Embryonic facial prominence (tissue), 1 donor: Measurements from ENCODE around the gene EDC3.
"Not testable (repeated sequence)": the region's sequence is repeated elsewhere in the genome, so short reads cannot be mapped to it uniquely, and the experiment has no call there.

Source experiments
- DNase-seq: peaks from one replicate; pipeline ENCODE4 v3.0.0-alpha.2; 2016; ENCODE audit errors: extremely low spot score

The EDC3 gene

GRCh38 chr15:74695597-74696397, at the start of gene EDC3:
TSS of gene EDC3 (minus strand) at chr15:74696024. CDS start at chr15:74675124, 20,900 bp downstream.
- peak; percentile 90 for DNase-seq

GRCh38 chr15:74742422-74742821, 46.6 kb upstream of the EDC3 start:
- no peak for DNase-seq

- not testable (repeated sequence) for DNase-seq
These were observed 42.4 kb upstream of the EDC3 start for GRCh38 chr15:74738239-74738638.

GRCh38 chr15:74735305-74735704, 39.5 kb upstream of the EDC3 start:
- DNase-seq = no peak

- DNase-seq = no peak
These were observed 37.4 kb upstream of the EDC3 start for GRCh38 chr15:74733269-74733668.

GRCh38 chr15:74732846-74733245, 37.0 kb upstream of the EDC3 start:
- no peak for DNase-seq

- DNase-seq = no peak
These were observed 34.9 kb upstream of the EDC3 start for GRCh38 chr15:74730619-74731316.

GRCh38 chr15:74729372-74729771, 33.5 kb upstream of the EDC3 start:
- not testable (repeated sequence) for DNase-seq

GRCh38 chr15:74728699-74729098, 32.9 kb upstream of the EDC3 start:
- DNase-seq = not testable (repeated sequence)

GRCh38 chr15:74727727-74728126, 31.9 kb upstream of the EDC3 start:
- no peak for DNase-seq

GRCh38 chr15:74726774-74727164, 30.9 kb upstream of the EDC3 start:
- DNase-seq = no peak

GRCh38 chr15:74725845-74726773, 30.3 kb upstream of the EDC3 start:
- no peak for DNase-seq

- DNase-seq = no peak
These were observed 29.5 kb upstream of the EDC3 start, which contains the start of gene CYP1A1 for GRCh38 chr15:74725225-74725774. TSS of gene CYP1A1 (minus strand) at chr15:74725528. CDS start at chr15:74723097, 2,431 bp downstream.

GRCh38 chr15:74724570-74725224, 28.9 kb upstream of the EDC3 start:
- no peak for DNase-seq

- no peak for DNase-seq
These were observed 28.0 kb upstream of the EDC3 start for GRCh38 chr15:74723754-74724334.

- no peak for DNase-seq
These were observed 27.4 kb upstream of the EDC3 start for GRCh38 chr15:74723187-74723586.

GRCh38 chr15:74722591-74722990, 26.8 kb upstream of the EDC3 start:
- DNase-seq = no peak

- no peak for DNase-seq
These were observed 20.8 kb upstream of the EDC3 start for GRCh38 chr15:74716651-74717050.

GRCh38 chr15:74712311-74712710, 16.5 kb upstream of the EDC3 start:
- DNase-seq = no peak

- DNase-seq = no peak
These were observed 14.7 kb upstream of the EDC3 start for GRCh38 chr15:74710319-74711094.
